GM12878 (cell line): ENCODE results near the gene MFSD12. TPM values are rescaled to one million over a fixed set of nuclear protein-coding genes. Genes with fewer than 3 reads are reported as not detected.
"Not testable (repeated sequence)": the region's sequence is repeated elsewhere in the genome, so short reads cannot be mapped to it uniquely, and the experiment has no call there.

Experiments used
- ATAC-seq: fragments of 200-7000 bp; cut with Tn5 transposase; 3 replicates; pipeline ENCODE4 v1.9.1; 2020; ENCODE audit warnings: mild to moderate bottlenecking, moderate library complexity
- BruUV-seq: library from RNA; stranded (reverse); fragments of 400-500 nt; replicated peaks from 2 replicates; lab custom pipeline; 2021; lab: Mats Ljungman, UMichigan
- CTCF ChIA-PET: fragments of 300-600 bp; sonication (Branson Sonifier 250); formaldehyde crosslinking; extraction: SDS; loops from one replicate; lab custom pipeline; 2021; ENCODE audit warnings: inconsistent platforms; lab: Yijun Ruan, JAX
- POLR2A ChIA-PET: fragments of 350-600 bp; formaldehyde crosslinking; extraction: SDS; loops from one replicate; lab custom pipeline; 2021; ENCODE audit warnings: inconsistent platforms; lab: Charles Lee
- RAD21 ChIA-PET: fragments of 300-600 bp; sonication (Branson Sonifier 250); formaldehyde crosslinking; loops from one replicate; lab custom pipeline; 2023; ENCODE audit warnings: antibody characterized with exemption; ENCODE audit not compliant: unreplicated experiment; lab: Charles Lee
- SMC1A ChIA-PET: fragments of 300-600 bp; sonication (Branson Sonifier 250); formaldehyde crosslinking; loops from one replicate; lab custom pipeline; 2023; ENCODE audit not compliant: unreplicated experiment, uncharacterized antibody; lab: Charles Lee
- DNase-seq: peaks from one replicate; pipeline ENCODE4 v3.0.0-alpha.2; 2011; ENCODE audit warnings: low read depth, low spot score
- FAIRE-seq: peaks from 3 replicates; lab custom pipeline; 2011; peaks lifted over from hg19 to GRCh38; lab: Jason Lieb, UNC
- H2AFZ ChIP-seq: 2 replicates; pipeline ENCODE4 v1.6.0; 2011; ENCODE audit warnings: low read depth, low read length, control low read depth; ENCODE audit not compliant: control insufficient read depth
- H3K27ac ChIP-seq: 2 replicates; pipeline ENCODE4 v1.5.1; 2011; ENCODE audit warnings: control low read depth; ENCODE audit not compliant: control insufficient read depth, insufficient read depth
- H3K27me3 ChIP-seq, 2 experiments: replicated peaks in 1 of 2; 2 replicates each; pipeline versions ENCODE4 v1.6.0 to v1.6.1; 2011; ENCODE audit warnings: low read length in 1 of 2; ENCODE audit not compliant: control insufficient read depth in 2 of 2, insufficient read depth in 2 of 2
- H3K36me3 ChIP-seq, 2 experiments: 2 replicates each; pipeline ENCODE4 v1.5.1; 2011; ENCODE audit warnings: low read length in 1 of 2; ENCODE audit not compliant: control insufficient read depth in 2 of 2, insufficient read depth in 2 of 2
- H3K4me1 ChIP-seq: 2 replicates; pipeline ENCODE4 v1.6.1; 2011; ENCODE audit warnings: mild to moderate bottlenecking, low read length, moderate library complexity, mixed read lengths; ENCODE audit not compliant: control insufficient read depth, insufficient read depth
- H3K4me2 ChIP-seq: 2 replicates; pipeline ENCODE4 v1.6.0; 2011; ENCODE audit warnings: control low read depth; ENCODE audit not compliant: control insufficient read depth, insufficient read depth
- H3K4me3 ChIP-seq: fragments of 200-600 bp; sonication (generic); 2 replicates; pipeline ENCODE4 v1.5.1; 2016
- H3K79me2 ChIP-seq: 2 replicates; pipeline ENCODE4 v1.6.0; 2011; ENCODE audit warnings: low read length; ENCODE audit not compliant: control insufficient read depth, insufficient read depth
- H3K9ac ChIP-seq: 2 replicates; pipeline ENCODE4 v1.8.0; 2011; ENCODE audit warnings: low read length, control low read depth, mixed read lengths; ENCODE audit not compliant: control insufficient read depth, insufficient read depth
- H3K9me3 ChIP-seq: replicated peaks from 3 replicates; pipeline ENCODE4 v1.5.1; 2011; ENCODE audit warnings: mild to moderate bottlenecking, low read length; ENCODE audit not compliant: control insufficient read depth, insufficient read depth
- H4K20me1 ChIP-seq: 2 replicates; pipeline ENCODE4 v1.6.0; 2011; ENCODE audit not compliant: control insufficient read depth, insufficient read depth
- ASH2L ChIP-seq: fragments of 300-600, 200-600 bp; sonication (generic); IDR thresholded peaks from 2 replicates; pipeline ENCODE4 v1.6.1; 2017; ENCODE audit warnings: low read depth, mild to moderate bottlenecking, borderline replicate concordance
- CHD2 ChIP-seq: IDR thresholded peaks from 2 replicates; pipeline ENCODE4 v1.6.1; 2011; ENCODE audit warnings: low read depth, low read length, improper control_type of control experiment, borderline replicate concordance
- WGBS: methylation state at CpG from one replicate; pipeline ENCODE4 v1.1.6; 2016; ENCODE audit warnings: low lambda C conversion rate; ENCODE audit not compliant: insufficient replicate concordance, insufficient coverage; ENCODE audit errors: missing lambda C conversion rate; 5-methylcytosine and 5-hydroxymethylcytosine counted together
- in situ Hi-C: fragments of 300-500 bp; cut with MboI; formaldehyde crosslinking; loops from 9 replicates; pipeline ENCODE4 v1.14.3; 2018; ENCODE audit warnings: mixed read lengths
- intact Hi-C: fragments of 100-400 bp; cut with micrococcal nuclease; formaldehyde crosslinking; loops from one replicate; pipeline ENCODE4 v1.14.2; 2022; ENCODE audit not compliant: unreplicated experiment
- polyA plus RNA-seq, 11 experiments: library from polyadenylated mRNA; depleted of rRNA in 4 of 11; unstranded in 6 of 11; stranded (reverse) in 5 of 11; fragments of >200 nt; fragmentation: Nextera tagmentation in 4 of 11; fragmentation: Illumina TruSeq in 1 of 11; extraction: Ambion mirVana in 4 of 11; extraction: Trizol in 1 of 11; gene quantifications; 1 replicate in 1 of 11; 2 replicates in 10 of 11; pipeline versions ENCODE4 v1.2.1 to v1.2.3, GENCODE V29; 2011 to 2016; ENCODE audit warnings: inconsistent platforms in 2 of 11, missing spikeins in 2 of 11, low read depth in 1 of 11
- total RNA-seq, 4 experiments: library from RNA; depleted of rRNA in 3 of 4; stranded (reverse); fragments of >200 nt in 3 of 4; fragmentation: Illumina TruSeq in 1 of 4; extraction: Trizol in 1 of 4; gene quantifications; 2 replicates each; pipeline versions ENCODE4 v1.2.1 to v1.2.3, GENCODE V29; 2013 to 2021
- TF ChIP-seq, protein P1 (sequence below): fragments of 450-650 bp; formaldehyde crosslinking; IDR thresholded peaks from 2 replicates; pipeline ENCODE4 v1.4.0; 2020; ENCODE audit warnings: mild to moderate bottlenecking, moderate library complexity

Gene MFSD12
- total and polyA plus RNA-seq, 10 of the 15 experiments (the other 5 are each of a cell fraction or from before 2014, with no cell fraction given) = 0.58 to 65.9 (median 16.8) TPM

DNA sequence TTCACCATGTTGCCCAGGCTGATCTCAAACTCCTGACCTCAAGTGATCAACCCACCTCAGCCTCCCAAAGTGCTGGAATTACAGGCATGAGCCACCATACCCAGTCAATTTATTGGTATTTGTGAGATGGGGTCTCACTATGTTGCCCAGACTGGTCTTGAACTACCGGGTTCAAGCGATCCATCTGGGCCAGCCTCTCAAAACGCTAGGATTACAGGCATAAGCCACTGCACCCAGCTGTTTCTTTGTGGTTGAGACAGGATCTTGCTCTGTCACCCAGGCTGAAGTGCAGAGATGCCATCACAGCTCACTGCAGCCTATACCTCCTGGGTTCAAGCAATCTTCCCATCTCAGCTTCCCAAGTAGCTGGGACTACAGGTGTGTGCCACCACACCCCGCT lies 24.4 kb upstream of the MFSD12 start:
- ATAC-seq, H3K27ac ChIP-seq, in situ Hi-C loops, H3K9me3 ChIP-seq, H4K20me1 ChIP-seq, RAD21 ChIA-PET, H3K4me3 ChIP-seq, H3K27me3 ChIP-seq, POLR2A ChIA-PET, H3K79me2 ChIP-seq, SMC1A ChIA-PET, BruUV-seq, intact Hi-C loops, H3K4me1 ChIP-seq, FAIRE-seq, H3K9ac ChIP-seq, DNase-seq, H2AFZ ChIP-seq, H3K36me3 ChIP-seq, H3K4me2 ChIP-seq: not testable (repeated sequence)
- CTCF ChIA-PET = interaction anchor here (0.7 to 1.4 kb wide), 2 partner anchors 9 to 114 kb away, joined by 3 to 7 read pairs; no protein-coding TSS in a partner anchor
- WGBS = 56% methylated on average over 4 of the region's 4 CpGs

DNA sequence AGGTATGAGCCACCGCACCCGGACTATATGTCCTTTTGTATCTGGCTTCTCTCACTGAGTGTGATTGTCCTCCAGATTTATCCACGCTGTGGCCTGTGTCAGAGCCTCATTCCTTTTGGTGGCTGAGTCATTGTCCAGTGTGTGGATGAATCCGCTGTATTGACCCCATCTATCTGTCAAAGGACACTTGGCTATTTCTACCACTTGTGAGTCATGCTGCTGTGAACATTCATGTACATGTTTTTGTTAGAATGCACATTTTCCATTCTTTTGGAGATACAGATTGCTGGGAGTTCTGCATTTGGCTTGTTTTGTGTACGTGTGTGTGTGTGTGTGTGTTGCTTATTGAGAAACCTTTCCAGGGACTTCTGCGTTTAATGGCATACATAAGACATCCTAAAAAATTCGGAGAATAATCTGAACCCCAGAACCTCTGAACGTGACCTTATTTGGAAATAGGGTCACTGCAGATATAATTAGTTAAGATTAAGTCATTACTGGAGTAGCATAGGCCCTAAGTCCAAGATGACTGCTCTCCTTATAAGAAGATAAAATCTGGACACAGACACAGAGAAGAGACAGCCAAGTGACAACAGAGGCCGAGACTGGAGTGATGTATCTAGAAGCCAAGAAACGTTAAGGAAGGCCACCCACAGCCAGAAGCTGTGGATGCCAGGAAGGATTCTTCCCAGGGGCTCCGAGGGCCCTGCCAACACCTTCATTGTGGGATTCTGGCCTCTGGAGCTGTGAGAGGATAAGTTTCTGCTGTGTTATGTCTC lies 23.0 kb upstream of the MFSD12 start:
- no peaks in the 10 kb centered on the region for H3K9me3 ChIP-seq
- H3K4me1 ChIP-seq = no peaks in the 10 kb centered on the region
- no peak overlapping the region for H3K9ac ChIP-seq
- no peak overlapping the region for H3K4me3 ChIP-seq
- CTCF ChIA-PET = interaction anchor here (0.6 to 1.4 kb wide), 3 partner anchors 10 to 608 kb away, joined by 3 to 7 read pairs (median 4); no protein-coding TSS in a partner anchor
- FAIRE-seq (no peak), ATAC-seq (no peak)
- in situ Hi-C loops = no loop called here
- intact Hi-C loops = no loop called here
- POLR2A ChIA-PET = no interaction called here
- RAD21 ChIA-PET = no interaction called here
- TF ChIP-seq, protein P1, sequence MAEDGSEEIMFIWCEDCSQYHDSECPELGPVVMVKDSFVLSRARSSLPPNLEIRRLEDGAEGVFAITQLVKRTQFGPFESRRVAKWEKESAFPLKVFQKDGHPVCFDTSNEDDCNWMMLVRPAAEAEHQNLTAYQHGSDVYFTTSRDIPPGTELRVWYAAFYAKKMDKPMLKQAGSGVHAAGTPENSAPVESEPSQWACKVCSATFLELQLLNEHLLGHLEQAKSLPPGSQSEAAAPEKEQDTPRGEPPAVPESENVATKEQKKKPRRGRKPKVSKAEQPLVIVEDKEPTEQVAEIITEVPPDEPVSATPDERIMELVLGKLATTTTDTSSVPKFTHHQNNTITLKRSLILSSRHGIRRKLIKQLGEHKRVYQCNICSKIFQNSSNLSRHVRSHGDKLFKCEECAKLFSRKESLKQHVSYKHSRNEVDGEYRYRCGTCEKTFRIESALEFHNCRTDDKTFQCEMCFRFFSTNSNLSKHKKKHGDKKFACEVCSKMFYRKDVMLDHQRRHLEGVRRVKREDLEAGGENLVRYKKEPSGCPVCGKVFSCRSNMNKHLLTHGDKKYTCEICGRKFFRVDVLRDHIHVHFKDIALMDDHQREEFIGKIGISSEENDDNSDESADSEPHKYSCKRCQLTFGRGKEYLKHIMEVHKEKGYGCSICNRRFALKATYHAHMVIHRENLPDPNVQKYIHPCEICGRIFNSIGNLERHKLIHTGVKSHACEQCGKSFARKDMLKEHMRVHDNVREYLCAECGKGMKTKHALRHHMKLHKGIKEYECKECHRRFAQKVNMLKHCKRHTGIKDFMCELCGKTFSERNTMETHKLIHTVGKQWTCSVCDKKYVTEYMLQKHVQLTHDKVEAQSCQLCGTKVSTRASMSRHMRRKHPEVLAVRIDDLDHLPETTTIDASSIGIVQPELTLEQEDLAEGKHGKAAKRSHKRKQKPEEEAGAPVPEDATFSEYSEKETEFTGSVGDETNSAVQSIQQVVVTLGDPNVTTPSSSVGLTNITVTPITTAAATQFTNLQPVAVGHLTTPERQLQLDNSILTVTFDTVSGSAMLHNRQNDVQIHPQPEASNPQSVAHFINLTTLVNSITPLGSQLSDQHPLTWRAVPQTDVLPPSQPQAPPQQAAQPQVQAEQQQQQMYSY (CRISPR knock-in tag) = no peak
- TF ChIP-seq ASH2L (no peak), CHD2 (no peak)
- TF ChIP-seq, all 136 proteins: peak for 0
- Histone ChIP-seq H3K27ac (no peak overlapping the region), H3K4me2 (no peak overlapping the region), H3K27me3 (peaks cover 0 to 2% of the 10 kb centered on the region in 2 experiments; a peak in 1 of 4 replicates), H4K20me1 (no peaks in the 10 kb centered on the region), H2AFZ (no peak overlapping the region), H3K36me3 (no peaks in the 10 kb centered on the region; a peak in 1 of 4 replicates), H3K79me2 (no peaks in the 10 kb centered on the region)
- 46% methylated on average over 11 of the region's 11 CpGs for WGBS
- no peak for DNase-seq
- BruUV-seq = no TSS peak
- SMC1A ChIA-PET = no interaction called here
